NB4 (cell line): ENCODE results near the gene NCDN.

Experiments used
- POLR2A ChIP-seq: IDR thresholded peaks from 2 replicates; pipeline ENCODE4 v1.6.1; 2011; ENCODE audit warnings: mild to moderate bottlenecking; ENCODE audit not compliant: insufficient read length; ENCODE audit errors: extremely low read depth
- TF ChIP-seq, protein P1 (sequence below): IDR thresholded peaks from one replicate; pipeline ENCODE4 v1.5.1; 2012; ENCODE audit warnings: low read depth, low read length

GRCh38 chr1:35539073-35539823 is 18.4 kb upstream of the NCDN start:
- TF ChIP-seq, protein P1, sequence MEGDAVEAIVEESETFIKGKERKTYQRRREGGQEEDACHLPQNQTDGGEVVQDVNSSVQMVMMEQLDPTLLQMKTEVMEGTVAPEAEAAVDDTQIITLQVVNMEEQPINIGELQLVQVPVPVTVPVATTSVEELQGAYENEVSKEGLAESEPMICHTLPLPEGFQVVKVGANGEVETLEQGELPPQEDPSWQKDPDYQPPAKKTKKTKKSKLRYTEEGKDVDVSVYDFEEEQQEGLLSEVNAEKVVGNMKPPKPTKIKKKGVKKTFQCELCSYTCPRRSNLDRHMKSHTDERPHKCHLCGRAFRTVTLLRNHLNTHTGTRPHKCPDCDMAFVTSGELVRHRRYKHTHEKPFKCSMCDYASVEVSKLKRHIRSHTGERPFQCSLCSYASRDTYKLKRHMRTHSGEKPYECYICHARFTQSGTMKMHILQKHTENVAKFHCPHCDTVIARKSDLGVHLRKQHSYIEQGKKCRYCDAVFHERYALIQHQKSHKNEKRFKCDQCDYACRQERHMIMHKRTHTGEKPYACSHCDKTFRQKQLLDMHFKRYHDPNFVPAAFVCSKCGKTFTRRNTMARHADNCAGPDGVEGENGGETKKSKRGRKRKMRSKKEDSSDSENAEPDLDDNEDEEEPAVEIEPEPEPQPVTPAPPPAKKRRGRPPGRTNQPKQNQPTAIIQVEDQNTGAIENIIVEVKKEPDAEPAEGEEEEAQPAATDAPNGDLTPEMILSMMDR: no peak
- TF ChIP-seq POLR2A: no peak
